Non-pigmented ciliary epithelial cell (primary cell): ENCODE data around the gene LRRC34.

ENCODE experiments used
- DNase-seq: peaks from one replicate; pipeline ENCODE4 v3.0.0-alpha.2; 2010; ENCODE audit warnings: low read depth

Gene LRRC34

DNA sequence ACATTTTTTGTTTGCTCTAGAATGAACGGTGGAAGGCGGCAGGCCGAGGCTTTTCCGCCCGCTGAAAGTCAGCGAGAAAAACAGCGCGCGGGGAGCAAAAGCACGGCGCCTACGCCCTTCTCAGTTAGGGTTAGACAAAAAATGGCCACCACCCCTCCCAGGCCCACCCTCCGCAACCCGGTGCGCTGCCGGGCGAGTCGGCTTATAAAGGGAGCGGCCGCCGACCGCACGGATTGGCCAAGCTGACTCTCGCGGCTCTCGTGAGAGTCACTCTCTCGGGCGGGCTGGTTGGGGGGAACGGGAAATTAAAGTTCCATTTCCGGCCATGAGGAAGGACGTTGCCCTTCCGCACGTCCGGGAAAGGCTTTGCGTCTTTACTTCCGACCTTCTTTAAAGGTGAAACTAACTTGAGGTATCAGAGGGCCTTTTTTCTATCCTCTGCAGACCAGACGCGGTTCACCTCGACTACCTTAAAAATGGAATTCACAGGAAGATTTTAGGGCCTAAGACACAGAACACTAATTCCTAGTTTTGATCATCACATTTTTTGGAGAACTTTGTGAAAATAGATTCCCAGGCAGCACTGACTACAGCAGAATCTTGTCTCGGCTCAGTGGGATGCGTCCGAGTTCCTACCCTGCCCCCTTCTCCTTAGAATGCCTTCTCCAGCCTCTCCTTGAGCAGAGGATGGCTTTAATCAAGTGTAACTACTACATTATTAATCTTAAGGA is 47.7 kb downstream of the LRRC34 start, which contains the start of gene TERC:
TERC (minus strand) TSS at position 179 of the 731 bp plus-strand sequence.
- DNase-seq = no peak

DNA sequence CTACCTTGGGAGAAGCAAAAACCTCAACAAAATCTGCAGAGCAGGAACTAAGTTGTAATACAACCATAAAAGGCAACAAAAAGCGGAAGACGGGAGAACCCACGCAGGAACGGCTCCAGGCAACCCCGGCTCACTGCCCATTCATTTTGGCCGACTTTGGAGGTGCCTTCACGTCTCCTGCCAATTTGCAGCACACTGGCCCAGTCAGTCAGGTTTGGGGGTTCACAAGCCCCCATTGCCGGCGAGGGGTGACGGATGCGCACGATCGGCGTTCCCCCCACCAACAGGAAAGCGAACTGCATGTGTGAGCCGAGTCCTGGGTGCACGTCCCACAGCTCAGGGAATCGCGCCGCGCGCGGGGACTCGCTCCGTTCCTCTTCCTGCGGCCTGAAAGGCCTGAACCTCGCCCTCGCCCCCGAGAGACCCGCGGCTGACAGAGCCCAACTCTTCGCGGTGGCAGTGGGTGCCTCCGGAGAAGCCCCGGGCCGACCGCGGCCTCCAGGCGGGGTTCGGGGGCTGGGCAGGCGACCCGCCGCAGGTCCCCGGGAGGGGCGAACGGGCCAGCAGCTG is 48.3 kb downstream of the LRRC34 start:
- no peak for DNase-seq

DNA sequence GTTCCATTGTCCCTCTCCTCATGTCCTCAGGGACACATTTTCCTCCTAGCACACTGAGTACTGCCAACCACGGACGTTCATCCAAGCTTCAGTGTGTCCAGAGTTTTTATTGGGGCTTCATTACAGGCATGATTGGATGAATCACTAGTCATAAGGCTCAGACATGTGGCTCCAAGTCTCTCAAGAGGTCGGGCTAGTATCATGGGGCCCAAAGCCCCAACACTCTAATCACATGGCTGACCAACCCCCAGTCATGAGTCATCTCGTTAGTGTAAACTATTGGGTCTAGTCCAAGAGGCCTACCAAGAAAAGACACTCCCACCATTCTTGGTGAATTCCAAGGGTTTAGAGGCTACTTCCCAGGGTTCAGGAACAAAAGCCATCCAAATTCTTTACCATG is 52.2 kb downstream of the LRRC34 start:
- no peak for DNase-seq

DNA sequence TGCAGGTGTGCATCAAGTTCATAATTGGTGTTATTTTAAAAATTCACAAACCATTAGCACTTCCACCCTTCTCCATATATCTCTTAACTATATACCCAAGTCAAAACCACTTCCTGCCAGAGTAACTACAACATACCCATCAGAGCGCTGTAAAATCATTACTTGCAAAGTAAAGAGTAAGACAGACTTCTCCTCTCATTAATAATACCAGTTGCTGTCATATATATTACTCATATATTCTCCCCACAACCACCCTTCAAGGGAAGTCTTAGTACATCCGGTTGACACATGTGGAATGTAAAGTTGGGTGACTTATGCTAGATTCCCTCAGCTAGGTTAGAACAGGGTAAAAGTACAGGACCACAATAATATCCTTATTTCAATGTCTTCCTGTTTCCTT is 53.4 kb downstream of the LRRC34 start:
- DNase-seq = no peak

DNA sequence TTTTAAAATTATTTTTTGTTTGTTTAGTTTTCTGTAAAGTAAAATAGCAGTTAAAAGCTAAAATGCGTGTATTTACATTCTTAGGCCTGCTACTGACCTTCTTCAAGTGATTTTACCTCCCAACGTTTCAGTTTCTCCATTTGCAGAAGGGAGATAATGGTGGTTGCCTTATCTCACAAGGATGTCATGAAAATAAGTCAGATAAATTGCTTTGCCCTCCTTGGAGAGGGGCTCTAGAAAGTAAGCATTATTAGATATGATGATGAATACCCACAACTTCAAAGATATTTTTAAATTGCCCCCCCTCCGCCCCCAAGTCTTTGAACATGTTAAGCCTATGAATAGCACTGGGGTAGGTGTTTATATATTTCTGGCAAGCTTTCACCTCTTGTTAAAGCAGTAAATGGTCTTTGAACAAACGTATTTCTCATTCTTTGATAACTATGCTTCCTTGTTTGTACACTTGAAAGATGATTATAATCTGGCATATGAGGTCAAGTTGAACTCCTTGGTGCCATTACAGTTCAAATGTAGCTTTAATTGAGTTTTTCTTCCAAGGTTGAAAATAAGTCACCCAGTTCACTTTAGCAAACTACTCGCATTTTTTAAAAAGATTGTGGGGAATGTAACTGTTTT is 54.2 kb downstream of the LRRC34 start:
- DNase-seq = no peak

DNA sequence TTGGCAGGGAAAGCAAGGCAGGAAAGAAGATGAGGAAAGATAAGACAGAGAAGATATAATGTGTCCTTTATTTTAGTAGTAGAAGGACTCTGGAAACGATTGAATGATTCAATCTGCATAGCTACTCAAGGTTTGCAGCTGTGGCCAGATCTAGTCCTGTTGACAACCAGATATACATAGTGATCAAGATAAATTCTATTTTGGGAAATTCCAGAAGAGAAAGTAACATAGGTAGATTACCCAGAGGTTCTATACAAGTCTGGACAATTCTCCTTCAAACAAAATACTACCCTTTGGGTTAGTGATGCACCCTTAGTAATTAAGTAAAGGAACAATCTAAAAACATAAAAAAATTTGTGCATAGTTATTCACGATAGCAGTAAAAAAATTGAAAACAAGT is 57.2 kb downstream of the LRRC34 start:
- no peak for DNase-seq

DNA sequence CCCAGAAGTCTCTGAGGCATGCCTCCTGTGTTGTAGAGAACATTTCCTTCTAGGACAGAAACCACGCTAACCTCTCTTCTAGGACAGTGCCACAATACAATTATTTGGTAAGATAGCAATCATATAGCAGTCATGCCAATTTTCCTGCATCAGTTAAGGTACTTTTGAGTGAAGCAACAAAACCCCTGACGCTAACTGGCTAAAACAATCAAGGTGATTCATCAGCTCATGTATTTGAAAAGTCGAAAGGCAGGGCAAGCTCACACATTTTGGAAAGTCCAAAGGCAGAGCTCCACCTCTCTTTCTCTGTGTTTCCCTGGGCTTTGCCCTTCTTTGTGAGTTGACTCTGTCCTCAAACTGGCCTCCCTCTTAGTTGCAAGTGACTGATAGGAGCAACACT is 58.0 kb downstream of the LRRC34 start:
- no peak for DNase-seq

DNA sequence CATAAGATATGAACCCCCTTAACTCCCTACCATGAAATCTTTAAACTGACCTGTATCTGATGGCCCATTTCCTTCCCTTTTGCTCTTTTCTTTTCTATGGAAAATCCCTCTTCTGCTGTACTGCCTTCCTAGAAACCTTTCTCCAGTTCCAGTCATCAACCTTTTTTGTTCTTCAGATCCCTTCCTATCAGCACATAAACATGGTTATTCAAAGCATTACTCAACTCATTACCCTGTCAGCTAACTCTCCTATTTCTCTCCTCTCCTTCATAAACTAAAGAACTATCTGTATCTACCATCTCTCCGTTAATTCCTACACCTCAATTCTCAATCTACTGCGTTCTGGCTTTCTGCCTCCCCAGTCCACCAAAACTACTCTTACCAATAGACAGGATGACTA is 60.8 kb downstream of the LRRC34 start:
- no peak for DNase-seq

DNA sequence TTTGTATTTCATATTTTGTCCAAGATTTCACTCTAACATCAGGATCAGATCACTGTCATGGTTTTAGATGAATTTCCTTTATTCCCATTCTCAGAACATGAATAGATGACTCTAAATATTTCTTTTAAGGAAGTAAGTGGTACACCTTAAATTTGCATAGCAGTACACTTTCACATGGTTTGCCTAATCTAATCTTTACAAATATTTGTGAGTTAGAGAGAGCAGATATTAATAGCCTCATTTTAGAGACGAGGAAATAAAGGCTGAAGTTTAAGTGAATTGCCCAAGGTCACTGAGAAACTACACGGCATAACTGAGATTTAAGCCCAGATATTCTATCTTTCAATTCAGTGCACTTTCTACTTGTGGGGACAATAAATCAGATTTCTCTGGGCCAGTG is 62.0 kb downstream of the LRRC34 start:
- DNase-seq = no peak

DNA sequence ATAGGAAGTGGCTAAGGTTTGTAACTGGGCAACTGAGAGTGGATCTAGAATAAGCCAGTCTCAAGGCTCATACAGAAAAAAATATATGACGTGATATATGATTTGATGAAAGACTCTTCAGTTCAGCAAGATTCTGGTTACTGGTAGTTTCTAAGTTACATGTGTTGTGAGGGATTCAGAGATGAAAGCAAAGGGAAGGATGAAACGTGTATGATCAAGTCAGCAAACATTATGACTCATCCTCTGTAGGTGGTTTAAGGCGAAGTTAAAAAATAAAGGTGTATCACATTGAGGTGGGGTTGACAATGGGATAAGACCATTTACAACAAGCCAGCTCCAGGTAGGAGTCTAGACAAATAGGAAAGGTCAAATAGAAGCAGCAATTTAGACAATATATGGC is 64.0 kb downstream of the LRRC34 start:
- DNase-seq = no peak

DNA sequence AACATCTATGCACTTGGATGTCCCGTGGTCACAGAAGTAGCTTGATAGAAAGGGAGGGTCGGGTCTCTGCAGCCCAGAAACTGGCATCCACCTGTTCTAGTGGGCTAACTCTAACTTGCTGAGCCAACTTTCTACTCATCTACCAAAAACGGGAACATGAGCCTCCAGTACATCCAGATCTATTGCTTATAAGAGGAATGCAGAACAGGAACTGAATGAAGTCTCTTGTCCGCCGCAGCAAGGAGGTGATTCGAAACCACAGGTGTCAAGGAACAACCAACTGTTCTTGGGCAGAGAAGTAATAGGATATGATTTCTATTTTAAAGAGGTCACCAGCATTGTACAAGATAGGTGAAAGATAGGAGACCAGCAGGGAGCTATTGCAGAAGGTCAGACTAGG is 65.8 kb downstream of the LRRC34 start:
- DNase-seq = no peak

DNA sequence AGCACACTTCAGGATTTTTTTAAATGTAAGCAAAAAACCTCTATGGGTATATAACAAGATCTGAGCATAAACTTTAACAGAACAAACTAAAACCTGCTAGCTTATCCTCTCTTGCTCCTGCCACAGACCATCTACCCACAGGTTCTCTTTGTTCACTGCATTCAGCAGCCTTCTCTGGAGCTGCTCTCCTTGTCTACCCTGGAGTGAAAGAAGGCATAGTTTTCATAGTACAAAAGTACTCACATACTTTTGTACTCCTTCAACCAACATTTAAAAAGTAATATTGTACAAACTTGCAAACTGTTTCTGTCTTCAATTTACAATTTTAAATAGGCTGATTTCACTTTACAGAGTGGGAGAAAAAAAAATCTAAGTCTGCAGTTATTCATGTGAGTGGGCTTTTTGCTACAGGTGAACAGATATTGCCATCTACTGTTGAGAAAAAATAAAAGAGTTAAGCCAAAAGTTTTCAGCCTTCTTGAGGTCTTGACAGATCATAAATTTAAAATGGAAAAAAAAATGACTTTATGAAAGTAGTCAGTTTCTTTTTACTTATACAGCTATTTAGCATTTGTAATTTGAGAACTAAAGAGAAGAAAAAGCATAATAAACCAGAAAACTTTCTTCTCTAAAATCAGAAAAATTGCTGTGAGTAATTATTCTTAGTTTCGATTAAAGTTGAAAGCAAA is 68.2 kb downstream of the LRRC34 start:
- DNase-seq = no peak
